HepG2 (cell line): ENCODE measurements around the gene RGS7. TPM values are rescaled to one million over a fixed set of nuclear protein-coding genes. Genes with fewer than 3 reads are reported as not detected.

Experiments used
- ATAC-seq: fragments of 200-7000 bp; cut with Tn5 transposase; 3 replicates; pipeline ENCODE4 v1.9.1; 2020; ENCODE audit warnings: mild to moderate bottlenecking, moderate library complexity
- BruUV-seq: library from RNA; stranded (reverse); fragments of 400-500 nt; replicated peaks from 2 replicates; lab custom pipeline; 2021; lab: Mats Ljungman, UMichigan
- CTCF ChIA-PET: fragments of 300-600 bp; formaldehyde crosslinking; extraction: SDS; loops from one replicate; lab custom pipeline; 2021; ENCODE audit warnings: low total read pairs, inconsistent platforms, low intra/inter-chr PET ratio; lab: Yijun Ruan, JAX
- POLR2A ChIA-PET: fragments of 350-600 bp; sonication (Branson Sonifier 250); formaldehyde crosslinking; loops from one replicate; lab custom pipeline; 2020; ENCODE audit warnings: antibody characterized with exemption, inconsistent platforms; lab: Yijun Ruan, JAX
- DNase-seq: peaks from one replicate; pipeline ENCODE4 v3.0.0-alpha.2; 2015; ENCODE audit warnings: low spot score
- FAIRE-seq: peaks from 3 replicates; lab custom pipeline; 2011; peaks lifted over from hg19 to GRCh38; lab: Jason Lieb, UNC
- H2AFZ ChIP-seq: one replicate; pipeline ENCODE4 v1.6.1; 2011; ENCODE audit warnings: low read length, inconsistent platforms
- H3K27ac ChIP-seq: fragments of 300-600 bp; 3 replicates; pipeline ENCODE4 v1.8.0; 2011; ENCODE audit warnings: mixed run types, mild to moderate bottlenecking, mixed read lengths, low read length, inconsistent platforms; ENCODE audit not compliant: insufficient read depth; ENCODE audit errors: extremely low read length
- H3K27me3 ChIP-seq, 2 experiments: fragments of 200-600 bp in 1 of 2; 2 replicates in 1 of 2; 3 replicates in 1 of 2; pipeline versions ENCODE4 v1.6.0 to v1.8.0; 2011; ENCODE audit warnings: low read length in 2 of 2, mild to moderate bottlenecking in 2 of 2, moderate library complexity in 2 of 2, inconsistent platforms in 1 of 2; ENCODE audit not compliant: insufficient read depth in 2 of 2, control insufficient read depth in 1 of 2
- H3K36me3 ChIP-seq, 2 experiments: fragments of 200-600 bp in 1 of 2; replicated peaks in 1 of 2; 2 replicates in 1 of 2; 3 replicates in 1 of 2; pipeline versions ENCODE4 v1.5.1 to v1.8.0; 2011; ENCODE audit warnings: low read length in 2 of 2, inconsistent platforms in 1 of 2; ENCODE audit not compliant: insufficient read depth in 2 of 2, control insufficient read depth in 1 of 2
- H3K4me1 ChIP-seq: 2 replicates; pipeline ENCODE4 v1.5.1; 2012; ENCODE audit warnings: low read length, inconsistent platforms; ENCODE audit not compliant: insufficient read depth
- H3K4me2 ChIP-seq: 2 replicates; pipeline ENCODE4 v1.6.0; 2011; ENCODE audit warnings: low read depth, low read length, inconsistent platforms
- H3K4me3 ChIP-seq, 3 experiments: fragments of 200-600 bp in 1 of 3; sonication (generic), shearing (Covaris generic) in 1 of 3; replicated peaks in 1 of 3; 2 replicates each; pipeline ENCODE4 v1.5.1; 2011 to 2016; ENCODE audit warnings: low read length in 3 of 3, inconsistent platforms in 2 of 3, low read depth in 2 of 3, mild to moderate bottlenecking in 2 of 3, control low read depth in 1 of 3, mixed read lengths in 1 of 3; ENCODE audit not compliant: insufficient read depth in 1 of 3
- H3K79me2 ChIP-seq: one replicate; pipeline ENCODE4 v1.6.1; 2011; ENCODE audit warnings: low read length, inconsistent platforms; ENCODE audit not compliant: insufficient read depth
- H3K9ac ChIP-seq: 2 replicates; pipeline ENCODE4 v1.6.0; 2011; ENCODE audit warnings: mild to moderate bottlenecking, low read depth, low read length, inconsistent platforms; ENCODE audit not compliant: insufficient read depth
- H3K9me3 ChIP-seq: 2 replicates; pipeline ENCODE4 v1.5.1; 2012; ENCODE audit warnings: mild to moderate bottlenecking, low read length
- H4K20me1 ChIP-seq: 2 replicates; pipeline ENCODE4 v1.6.0; 2011; ENCODE audit warnings: inconsistent platforms, mild to moderate bottlenecking, low read length, moderate library complexity; ENCODE audit not compliant: insufficient read depth
- DR1 ChIP-seq: sonication (generic); formaldehyde crosslinking; IDR thresholded peaks from 2 replicates; pipeline ENCODE4 v1.8.0; 2021; ENCODE audit warnings: mild to moderate bottlenecking, missing genetic modification reagents, inconsistent platforms
- HOXA3 ChIP-seq: sonication (generic); formaldehyde crosslinking; IDR thresholded peaks from 2 replicates; pipeline ENCODE4 v1.5.0; 2020; ENCODE audit warnings: missing genetic modification reagents
- KDM6A ChIP-seq: IDR thresholded peaks from 2 replicates; pipeline ENCODE4 v1.6.1; 2016; ENCODE audit warnings: low read depth
- MAFG ChIP-seq: sonication (generic); formaldehyde crosslinking; IDR thresholded peaks from 2 replicates; pipeline ENCODE4 v1.5.1; 2020; ENCODE audit warnings: mild to moderate bottlenecking, missing genetic modification reagents
- MIER3 ChIP-seq: IDR thresholded peaks from 2 replicates; pipeline ENCODE4 v1.6.1; 2016; ENCODE audit warnings: missing compliant biosample characterization, borderline replicate concordance
- MZF1 ChIP-seq: sonication (generic); formaldehyde crosslinking; IDR thresholded peaks from 2 replicates; pipeline ENCODE4 v1.8.1; 2023; ENCODE audit warnings: mild to moderate bottlenecking, missing genetic modification reagents, borderline replicate concordance
- NFYC ChIP-seq: IDR thresholded peaks from 2 replicates; pipeline ENCODE4 v1.6.1; 2016; ENCODE audit warnings: missing genetic modification reagents, missing compliant biosample characterization
- SP4 ChIP-seq: sonication (generic); formaldehyde crosslinking; IDR thresholded peaks from 2 replicates; pipeline ENCODE4 v1.8.1; 2023; ENCODE audit warnings: mild to moderate bottlenecking, missing genetic modification reagents
- SPEN ChIP-seq: sonication (generic); formaldehyde crosslinking; IDR thresholded peaks from 2 replicates; pipeline ENCODE4 v1.5.1; 2020; ENCODE audit warnings: low read depth, mild to moderate bottlenecking, missing genetic modification reagents
- TOE1 ChIP-seq: sonication (generic); formaldehyde crosslinking; IDR thresholded peaks from 2 replicates; pipeline ENCODE4 v1.4.0; 2020; ENCODE audit warnings: mild to moderate bottlenecking, missing genetic modification reagents
- U2AF1 ChIP-seq: fragments of 200-400 bp; formaldehyde crosslinking; optimal IDR thresholded peaks from 2 replicates; pipeline ENCODE3; 2017; ENCODE audit warnings: mild to moderate bottlenecking, low read depth, low read length
- ZFAT ChIP-seq: sonication (generic); formaldehyde crosslinking; conservative IDR thresholded peaks from 2 replicates; pipeline ENCODE4 v1.8.1; 2023; ENCODE audit warnings: missing genetic modification reagents, inconsistent platforms
- ZMYM3 ChIP-seq: sonication (generic); formaldehyde crosslinking; IDR thresholded peaks from 2 replicates; pipeline ENCODE4 v1.5.1; 2020; ENCODE audit warnings: mild to moderate bottlenecking, missing genetic modification reagents
- ZNF331 ChIP-seq: sonication (generic); formaldehyde crosslinking; IDR thresholded peaks from 2 replicates; pipeline ENCODE4 v1.4.0; 2020; ENCODE audit warnings: missing genetic modification reagents
- ZNF431 ChIP-seq: sonication (generic); formaldehyde crosslinking; IDR thresholded peaks from 2 replicates; pipeline ENCODE4 v1.9.0; 2022; ENCODE audit warnings: missing genetic modification reagents, low read depth, mild to moderate bottlenecking, borderline replicate concordance
- ZNF747 ChIP-seq: sonication (generic); formaldehyde crosslinking; IDR thresholded peaks from 2 replicates; pipeline ENCODE4 v1.8.1; 2023; ENCODE audit warnings: missing genetic modification reagents, mild to moderate bottlenecking, borderline replicate concordance
- ZNF768 ChIP-seq: sonication (generic); formaldehyde crosslinking; IDR thresholded peaks from 2 replicates; pipeline ENCODE4 v1.4.0; 2020; ENCODE audit warnings: missing genetic modification reagents
- WGBS: methylation state at CpG from one replicate; pipeline ENCODE4 v1.1.6; 2017; ENCODE audit warnings: low lambda C conversion rate; 5-methylcytosine and 5-hydroxymethylcytosine counted together
- in situ Hi-C: cut with HindIII; loops from 2 replicates; pipeline ENCODE4 v1.10.0; 2017; ENCODE audit warnings: low pct_unique_long_range_greater_than_20kb; ENCODE audit not compliant: extremely low pct_ligation_motif_present
- intact Hi-C: fragments of 100-400 bp; cut with micrococcal nuclease; formaldehyde crosslinking; loops from one replicate; pipeline ENCODE4 v1.10.0; 2022; ENCODE audit not compliant: unreplicated experiment
- polyA plus RNA-seq, 8 experiments: library from polyadenylated mRNA; depleted of rRNA in 3 of 8; stranded (reverse) in 7 of 8; unstranded in 1 of 8; fragments of >200 nt; fragmentation: Illumina TruSeq in 4 of 8; extraction: Trizol in 4 of 8; gene quantifications; 2 replicates each; pipeline versions ENCODE4 v1.2.1 to v1.2.3, GENCODE V29; 2011 to 2016; ENCODE audit warnings: low read depth in 4 of 8, missing spikeins in 1 of 8, mixed read lengths in 1 of 8; ENCODE audit not compliant: insufficient read depth in 1 of 8
- total RNA-seq, 5 experiments: library from RNA; depleted of rRNA; stranded (reverse); fragments of >200 nt; fragmentation: Illumina TruSeq; extraction: Trizol; gene quantifications; 2 replicates each; pipeline ENCODE4 v1.2.3, GENCODE V29; 2016; ENCODE audit warnings: low read depth in 1 of 5
- TF ChIP-seq, protein P1 (sequence below): sonication (generic); formaldehyde crosslinking; IDR thresholded peaks from 2 replicates; pipeline ENCODE4 v1.8.0; 2022; ENCODE audit warnings: mild to moderate bottlenecking, missing genetic modification reagents, moderate library complexity
- TF ChIP-seq, protein P2 (sequence below): sonication (generic); IDR thresholded peaks from 2 replicates; pipeline ENCODE4 v1.6.1; 2016; ENCODE audit warnings: low read depth, borderline replicate concordance
- TF ChIP-seq, protein P3 (sequence below): sonication (generic); formaldehyde crosslinking; conservative IDR thresholded peaks from 2 replicates; pipeline ENCODE4 v1.8.1; 2023; ENCODE audit warnings: missing genetic modification reagents

Gene RGS7
- total and polyA plus RNA-seq, 2 of the 13 experiments (the other 11 are each of a cell fraction or from before 2014, with no cell fraction given): not detected

DNA sequence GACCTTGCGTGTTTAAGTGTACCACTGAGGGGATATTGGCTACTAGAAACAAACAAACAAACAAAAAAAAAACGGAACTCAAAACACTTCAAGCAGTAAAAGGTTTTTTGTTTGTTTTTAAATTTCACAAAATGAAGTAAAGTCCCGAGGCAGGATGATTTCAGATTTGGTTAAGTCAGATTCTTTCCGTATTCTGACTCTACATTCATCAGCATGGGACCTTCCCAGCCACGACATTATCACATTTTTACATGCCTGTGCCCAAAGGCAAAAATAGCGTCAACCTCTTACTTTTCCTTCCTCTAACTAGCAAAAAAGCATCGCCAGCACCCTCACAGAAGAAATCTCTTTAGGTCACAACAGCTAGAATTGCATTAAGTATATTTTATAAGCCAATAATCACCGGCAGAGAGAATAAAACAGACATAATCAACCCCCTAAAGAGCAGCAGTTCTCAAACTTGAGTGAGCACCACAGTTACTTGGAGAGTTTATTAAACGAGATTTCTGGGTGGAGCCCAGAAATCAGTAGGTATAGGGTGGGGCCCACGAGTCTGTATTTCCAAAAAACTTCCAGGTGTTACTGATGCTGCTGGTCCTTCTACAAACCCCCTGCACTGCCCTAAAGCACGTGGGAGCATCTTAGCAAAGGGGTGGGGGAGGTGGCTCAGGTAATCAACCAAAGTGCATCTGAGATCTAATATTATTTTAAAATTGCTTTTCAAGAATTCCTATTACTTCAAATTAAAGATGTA, 227.6 kb downstream of the RGS7 start:
- DNase-seq: no peak
- FAIRE-seq: no peak
- in situ Hi-C loops (no loop called here), intact Hi-C loops (no loop called here)
- Histone ChIP-seq H3K4me3 (no peak overlapping the region), H3K4me2 (no peak overlapping the region), H2AFZ (no peak overlapping the region), H3K4me1 (no peaks in the 10 kb centered on the region), H3K27me3 (no peaks in the 10 kb centered on the region), H3K9me3 (no peaks in the 10 kb centered on the region), H3K79me2 (no peaks in the 10 kb centered on the region), H4K20me1 (no peaks in the 10 kb centered on the region), H3K27ac (no peak overlapping the region), H3K36me3 (no peaks in the 10 kb centered on the region), H3K9ac (no peak overlapping the region)
- no TSS peak for BruUV-seq
- 1% methylated on average over 11 of the region's 11 CpGs for WGBS
- CTCF ChIA-PET: no interaction called here
- TF ChIP-seq U2AF1 (no peak), DR1 (CRISPR knock-in tag) (no peak), MZF1 (CRISPR knock-in tag) (no peak), TOE1 (CRISPR knock-in tag) (no peak), KDM6A (no peak), MAFG (no peak), ZMYM3 (no peak), MIER3 (CRISPR knock-in tag) (no peak), ZNF331 (CRISPR knock-in tag) (no peak), ZNF768 (CRISPR knock-in tag) (no peak), ZNF431 (no peak), SPEN (CRISPR knock-in tag) (no peak), NFYC (CRISPR knock-in tag) (no peak), ZFAT (CRISPR knock-in tag) (no peak), SP4 (no peak), HOXA3 (CRISPR knock-in tag) (no peak), ZNF747 (CRISPR knock-in tag) (no peak)
- TF ChIP-seq, protein P1, sequence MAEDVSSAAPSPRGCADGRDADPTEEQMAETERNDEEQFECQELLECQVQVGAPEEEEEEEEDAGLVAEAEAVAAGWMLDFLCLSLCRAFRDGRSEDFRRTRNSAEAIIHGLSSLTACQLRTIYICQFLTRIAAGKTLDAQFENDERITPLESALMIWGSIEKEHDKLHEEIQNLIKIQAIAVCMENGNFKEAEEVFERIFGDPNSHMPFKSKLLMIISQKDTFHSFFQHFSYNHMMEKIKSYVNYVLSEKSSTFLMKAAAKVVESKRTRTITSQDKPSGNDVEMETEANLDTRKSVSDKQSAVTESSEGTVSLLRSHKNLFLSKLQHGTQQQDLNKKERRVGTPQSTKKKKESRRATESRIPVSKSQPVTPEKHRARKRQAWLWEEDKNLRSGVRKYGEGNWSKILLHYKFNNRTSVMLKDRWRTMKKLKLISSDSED (CRISPR knock-in tag): no peak
- TF ChIP-seq, protein P2, sequence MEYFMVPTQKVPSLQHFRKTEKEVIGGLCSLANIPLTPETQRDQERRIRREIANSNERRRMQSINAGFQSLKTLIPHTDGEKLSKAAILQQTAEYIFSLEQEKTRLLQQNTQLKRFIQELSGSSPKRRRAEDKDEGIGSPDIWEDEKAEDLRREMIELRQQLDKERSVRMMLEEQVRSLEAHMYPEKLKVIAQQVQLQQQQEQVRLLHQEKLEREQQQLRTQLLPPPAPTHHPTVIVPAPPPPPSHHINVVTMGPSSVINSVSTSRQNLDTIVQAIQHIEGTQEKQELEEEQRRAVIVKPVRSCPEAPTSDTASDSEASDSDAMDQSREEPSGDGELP: no peak
- TF ChIP-seq, protein P3, sequence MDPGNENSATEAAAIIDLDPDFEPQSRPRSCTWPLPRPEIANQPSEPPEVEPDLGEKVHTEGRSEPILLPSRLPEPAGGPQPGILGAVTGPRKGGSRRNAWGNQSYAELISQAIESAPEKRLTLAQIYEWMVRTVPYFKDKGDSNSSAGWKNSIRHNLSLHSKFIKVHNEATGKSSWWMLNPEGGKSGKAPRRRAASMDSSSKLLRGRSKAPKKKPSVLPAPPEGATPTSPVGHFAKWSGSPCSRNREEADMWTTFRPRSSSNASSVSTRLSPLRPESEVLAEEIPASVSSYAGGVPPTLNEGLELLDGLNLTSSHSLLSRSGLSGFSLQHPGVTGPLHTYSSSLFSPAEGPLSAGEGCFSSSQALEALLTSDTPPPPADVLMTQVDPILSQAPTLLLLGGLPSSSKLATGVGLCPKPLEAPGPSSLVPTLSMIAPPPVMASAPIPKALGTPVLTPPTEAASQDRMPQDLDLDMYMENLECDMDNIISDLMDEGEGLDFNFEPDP: no peak
- ATAC-seq: no peak
- POLR2A ChIA-PET: no interaction called here
